SK-N-SH treated with all-trans-retinoic acid at 6 μM for 48 hours (cell line): Measurements from ENCODE around the gene AKAP14.

Experiments used
- ATAC-seq: fragments of 200-7000 bp; cut with Tn5 transposase; 3 replicates; pipeline ENCODE4 v1.9.1; 2020; ENCODE audit warnings: mild to moderate bottlenecking, moderate library complexity
- ARNTL ChIP-seq: fragments of 450-650 bp; formaldehyde crosslinking; IDR thresholded peaks from 2 replicates; pipeline ENCODE4 v1.5.0; 2020; ENCODE audit warnings: low read depth, mild to moderate bottlenecking, moderate library complexity, borderline replicate concordance
- CREB5 ChIP-seq: fragments of 250-450 bp; sonication (Bioruptor Pico); IDR thresholded peaks from 2 replicates; pipeline ENCODE4 v1.5.1; 2020; ENCODE audit warnings: low read depth, mild to moderate bottlenecking, moderate library complexity
- CSDC2 ChIP-seq: fragments of 250-450 bp; sonication (Bioruptor Pico); IDR thresholded peaks from 2 replicates; pipeline ENCODE4 v1.5.0; 2020; ENCODE audit warnings: mild to moderate bottlenecking, moderate library complexity
- ESRRG ChIP-seq: fragments of 250-450 bp; sonication (Bioruptor Pico); IDR thresholded peaks from 2 replicates; pipeline ENCODE4 v1.6.1; 2021; ENCODE audit warnings: mild to moderate bottlenecking
- GLIS3 ChIP-seq: fragments of 250-450 bp; sonication (Bioruptor Pico); IDR thresholded peaks from 2 replicates; pipeline ENCODE4 v1.5.0; 2020; ENCODE audit warnings: mild to moderate bottlenecking, moderate library complexity
- ISL1 ChIP-seq: fragments of 250-450 bp; sonication (Bioruptor Pico); IDR thresholded peaks from 2 replicates; pipeline ENCODE4 v2.1.2; 2022; ENCODE audit warnings: mild to moderate bottlenecking, moderate library complexity
- OSR1 ChIP-seq: fragments of 250-450 bp; sonication (Bioruptor Pico); IDR thresholded peaks from 2 replicates; pipeline ENCODE4 v1.8.0; 2022; ENCODE audit warnings: moderate library complexity, mild to moderate bottlenecking, inconsistent platforms
- PPARA ChIP-seq: fragments of 250-450 bp; sonication (Bioruptor Pico); IDR thresholded peaks from 2 replicates; pipeline ENCODE4 v1.5.0; 2020; ENCODE audit warnings: mild to moderate bottlenecking, borderline replicate concordance
- RARB ChIP-seq: fragments of 250-450 bp; sonication (Bioruptor Pico); IDR thresholded peaks from 2 replicates; pipeline ENCODE4 v1.8.0; 2021; ENCODE audit warnings: mild to moderate bottlenecking, moderate library complexity
- SNAI2 ChIP-seq: fragments of 250-450 bp; sonication (Bioruptor Pico); IDR thresholded peaks from 2 replicates; pipeline ENCODE4 v1.5.0; 2020; ENCODE audit warnings: mild to moderate bottlenecking, moderate library complexity
- TCF4 ChIP-seq: fragments of 250-450 bp; sonication (Bioruptor Pico); IDR thresholded peaks from 2 replicates; pipeline ENCODE4 v1.8.0; 2021; ENCODE audit warnings: mild to moderate bottlenecking, moderate library complexity, borderline replicate concordance
- TOX ChIP-seq: fragments of 250-450 bp; sonication (Bioruptor Pico); IDR thresholded peaks from 2 replicates; pipeline ENCODE4 v1.8.0; 2021; ENCODE audit warnings: mild to moderate bottlenecking, moderate library complexity, borderline replicate concordance
- ZFP3 ChIP-seq: fragments of 250-450 bp; sonication (Bioruptor Pico); IDR thresholded peaks from 2 replicates; pipeline ENCODE4 v1.5.0; 2020; ENCODE audit warnings: mild to moderate bottlenecking, moderate library complexity
- ZFP30 ChIP-seq: fragments of 450-650 bp; formaldehyde crosslinking; IDR thresholded peaks from 2 replicates; pipeline ENCODE4 v1.5.0; 2022; ENCODE audit warnings: mild to moderate bottlenecking, moderate library complexity
- ZNF565 ChIP-seq: fragments of 450-650 bp; formaldehyde crosslinking; conservative IDR thresholded peaks from 2 replicates; pipeline ENCODE4 v1.5.0; 2020; ENCODE audit warnings: low read depth, mild to moderate bottlenecking, moderate library complexity
- ZNF70 ChIP-seq: fragments of 450-650 bp; formaldehyde crosslinking; IDR thresholded peaks from 2 replicates; pipeline ENCODE4 v1.5.0; 2020; ENCODE audit warnings: mild to moderate bottlenecking, moderate library complexity
- ZNF8 ChIP-seq: fragments of 450-650 bp; formaldehyde crosslinking; IDR thresholded peaks from 2 replicates; pipeline ENCODE4 v1.5.0; 2020; ENCODE audit warnings: mild to moderate bottlenecking, moderate library complexity
- TF ChIP-seq, protein P1 (sequence below): fragments of 250-450 bp; sonication (Bioruptor Pico); IDR thresholded peaks from 2 replicates; pipeline ENCODE4 v1.5.1; 2021; ENCODE audit warnings: mild to moderate bottlenecking, moderate library complexity
- TF ChIP-seq, protein P2 (sequence below): fragments of 250-450 bp; sonication (Bioruptor Pico); IDR thresholded peaks from 2 replicates; pipeline ENCODE4 v1.8.0; 2021; ENCODE audit warnings: low read depth, mild to moderate bottlenecking, moderate library complexity, borderline replicate concordance
- TF ChIP-seq, protein P3 (sequence below): fragments of 250-450 bp; sonication (Bioruptor Pico); IDR thresholded peaks from 2 replicates; pipeline ENCODE4 v1.8.0; 2020; ENCODE audit warnings: mild to moderate bottlenecking, moderate library complexity, borderline replicate concordance

The AKAP14 gene

GRCh38 chrX:119916310-119916709 is 20.6 kb downstream of the AKAP14 start:
- ATAC-seq, result no peak
- TF ChIP-seq, protein P1, sequence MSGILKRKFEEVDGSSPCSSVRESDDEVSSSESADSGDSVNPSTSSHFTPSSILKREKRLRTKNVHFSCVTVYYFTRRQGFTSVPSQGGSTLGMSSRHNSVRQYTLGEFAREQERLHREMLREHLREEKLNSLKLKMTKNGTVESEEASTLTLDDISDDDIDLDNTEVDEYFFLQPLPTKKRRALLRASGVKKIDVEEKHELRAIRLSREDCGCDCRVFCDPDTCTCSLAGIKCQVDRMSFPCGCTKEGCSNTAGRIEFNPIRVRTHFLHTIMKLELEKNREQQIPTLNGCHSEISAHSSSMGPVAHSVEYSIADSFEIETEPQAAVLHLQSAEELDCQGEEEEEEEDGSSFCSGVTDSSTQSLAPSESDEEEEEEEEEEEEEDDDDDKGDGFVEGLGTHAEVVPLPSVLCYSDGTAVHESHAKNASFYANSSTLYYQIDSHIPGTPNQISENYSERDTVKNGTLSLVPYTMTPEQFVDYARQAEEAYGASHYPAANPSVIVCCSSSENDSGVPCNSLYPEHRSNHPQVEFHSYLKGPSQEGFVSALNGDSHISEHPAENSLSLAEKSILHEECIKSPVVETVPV (CRISPR knock-in tag), result no peak
- TF ChIP-seq, protein P2, sequence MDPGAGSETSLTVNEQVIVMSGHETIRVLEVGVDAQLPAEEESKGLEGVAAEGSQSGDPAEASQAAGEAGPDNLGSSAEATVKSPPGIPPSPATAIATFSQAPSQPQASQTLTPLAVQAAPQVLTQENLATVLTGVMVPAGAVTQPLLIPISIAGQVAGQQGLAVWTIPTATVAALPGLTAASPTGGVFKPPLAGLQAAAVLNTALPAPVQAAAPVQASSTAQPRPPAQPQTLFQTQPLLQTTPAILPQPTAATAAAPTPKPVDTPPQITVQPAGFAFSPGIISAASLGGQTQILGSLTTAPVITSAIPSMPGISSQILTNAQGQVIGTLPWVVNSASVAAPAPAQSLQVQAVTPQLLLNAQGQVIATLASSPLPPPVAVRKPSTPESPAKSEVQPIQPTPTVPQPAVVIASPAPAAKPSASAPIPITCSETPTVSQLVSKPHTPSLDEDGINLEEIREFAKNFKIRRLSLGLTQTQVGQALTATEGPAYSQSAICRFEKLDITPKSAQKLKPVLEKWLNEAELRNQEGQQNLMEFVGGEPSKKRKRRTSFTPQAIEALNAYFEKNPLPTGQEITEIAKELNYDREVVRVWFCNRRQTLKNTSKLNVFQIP (CRISPR knock-in tag), result no peak
- TF ChIP-seq GLIS3 (CRISPR knock-in tag), result no peak
- no peak for TF ChIP-seq ZNF565 (CRISPR knock-in tag)
- TF ChIP-seq TOX (CRISPR knock-in tag), result no peak
- TF ChIP-seq ZFP30 (CRISPR knock-in tag), result no peak
- TF ChIP-seq ZFP3 (CRISPR knock-in tag), result no peak
- TF ChIP-seq ISL1 (CRISPR knock-in tag), result no peak
- TF ChIP-seq CSDC2, result no peak
- TF ChIP-seq OSR1 (CRISPR knock-in tag), result no peak
- no peak for TF ChIP-seq RARB (CRISPR knock-in tag)
- no peak for TF ChIP-seq CREB5 (CRISPR knock-in tag)
- TF ChIP-seq TCF4 (CRISPR knock-in tag), result no peak
- TF ChIP-seq ESRRG, result no peak
- TF ChIP-seq ARNTL, result no peak
- TF ChIP-seq ZNF70 (CRISPR knock-in tag), result no peak
- TF ChIP-seq SNAI2 (CRISPR knock-in tag), result no peak
- TF ChIP-seq, protein P3, sequence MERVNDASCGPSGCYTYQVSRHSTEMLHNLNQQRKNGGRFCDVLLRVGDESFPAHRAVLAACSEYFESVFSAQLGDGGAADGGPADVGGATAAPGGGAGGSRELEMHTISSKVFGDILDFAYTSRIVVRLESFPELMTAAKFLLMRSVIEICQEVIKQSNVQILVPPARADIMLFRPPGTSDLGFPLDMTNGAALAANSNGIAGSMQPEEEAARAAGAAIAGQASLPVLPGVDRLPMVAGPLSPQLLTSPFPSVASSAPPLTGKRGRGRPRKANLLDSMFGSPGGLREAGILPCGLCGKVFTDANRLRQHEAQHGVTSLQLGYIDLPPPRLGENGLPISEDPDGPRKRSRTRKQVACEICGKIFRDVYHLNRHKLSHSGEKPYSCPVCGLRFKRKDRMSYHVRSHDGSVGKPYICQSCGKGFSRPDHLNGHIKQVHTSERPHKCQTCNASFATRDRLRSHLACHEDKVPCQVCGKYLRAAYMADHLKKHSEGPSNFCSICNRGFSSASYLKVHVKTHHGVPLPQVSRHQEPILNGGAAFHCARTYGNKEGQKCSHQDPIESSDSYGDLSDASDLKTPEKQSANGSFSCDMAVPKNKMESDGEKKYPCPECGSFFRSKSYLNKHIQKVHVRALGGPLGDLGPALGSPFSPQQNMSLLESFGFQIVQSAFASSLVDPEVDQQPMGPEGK (CRISPR knock-in tag), result no peak

- ATAC-seq, result no peak
- TF ChIP-seq ISL1 (CRISPR knock-in tag) (no peak), TOX (CRISPR knock-in tag) (no peak), CSDC2 (no peak), RARB (CRISPR knock-in tag) (no peak), ZFP30 (CRISPR knock-in tag) (no peak), PPARA (CRISPR knock-in tag) (no peak), ZNF8 (CRISPR knock-in tag) (no peak)
- TF ChIP-seq, protein P1 (CRISPR knock-in tag), result no peak
- TF ChIP-seq, protein P3 (CRISPR knock-in tag), result no peak
Observed at GRCh38 chrX:119917877-119918276, 22.2 kb downstream of the AKAP14 start.
